ENCODE measurements around the gene GTPBP2. TPM values are rescaled to one million over a fixed set of nuclear protein-coding genes. Genes with fewer than 3 reads are reported as not detected.

GTPBP2 gene
- total and polyA plus RNA-seq, 2 of the 13 experiments (the other 11 are each of a cell fraction or from before 2014, with no cell fraction given) = 26.9 to 88.2 TPM

DNA sequence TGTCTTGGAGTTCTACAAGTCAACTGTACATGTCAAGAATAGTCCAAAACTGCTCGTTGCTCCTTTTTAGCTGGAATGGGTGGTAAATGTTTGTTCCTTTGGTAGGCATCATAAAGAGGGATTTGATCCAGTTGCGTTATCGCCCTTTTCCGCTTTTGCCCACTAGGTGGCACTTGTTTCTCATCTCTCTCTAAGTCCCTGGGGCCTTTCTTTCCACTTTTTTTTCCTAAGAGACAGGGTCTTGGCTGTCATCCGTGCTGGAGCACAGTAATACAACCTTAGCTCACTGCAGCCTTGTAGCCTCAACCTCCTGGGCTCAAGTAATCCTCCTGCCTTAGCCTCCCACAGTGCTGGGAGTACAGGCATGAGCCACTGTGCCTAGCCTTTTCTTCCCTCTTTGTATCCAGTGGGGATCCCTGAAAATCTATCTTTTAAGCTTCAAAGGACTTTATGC lies 20.7 kb downstream of the GTPBP2 start:
- Histone ChIP-seq H3K9ac (ENCODE audit: insufficient read depth, low read depth, low read length) (no peak overlapping the region), H3K9me3 (ENCODE audit: low read length) (no peaks in the 10 kb centered on the region), H3K79me2 (ENCODE audit: insufficient read depth, low read length) (no peaks in the 10 kb centered on the region), H2AFZ (ENCODE audit: low read length) (no peak overlapping the region), H3K4me1 (ENCODE audit: insufficient read depth, low read length) (no peaks in the 10 kb centered on the region), H3K4me3 (replicated peaks in 1 of 3; ENCODE audit: insufficient read depth in 1 of 3, low read depth in 2 of 3, low read length in 3 of 3) (no peak overlapping the region), H3K36me3 (replicated peaks in 1 of 2; ENCODE audit: control insufficient read depth in 1 of 2, insufficient read depth in 2 of 2, low read length in 2 of 2) (peaks cover 14 to 66% of the 10 kb centered on the region in 2 experiments), H3K27ac (ENCODE audit: extremely low read length, insufficient read depth, low read length) (no peak overlapping the region), H3K4me2 (ENCODE audit: low read depth, low read length) (no peak overlapping the region), H4K20me1 (ENCODE audit: insufficient read depth, low read length) (no peaks in the 10 kb centered on the region), H3K27me3 (ENCODE audit: control insufficient read depth in 1 of 2, insufficient read depth in 2 of 2, low read length in 2 of 2) (no peaks in the 10 kb centered on the region)
- no TSS peak for BruUV-seq (replicated peaks)
- intact Hi-C loops (cut with micrococcal nuclease; ENCODE audit: unreplicated experiment) (loop anchor here (1.0 to 10.0 kb wide), 2 partner anchors 56 to 471 kb away; no protein-coding TSS in a partner anchor), in situ Hi-C loops (cut with HindIII; ENCODE audit: extremely low pct_ligation_motif_present, low pct_unique_long_range_greater_than_20kb) (no loop called here)
- ChIA-PET POLR2A (interaction anchor here (1.1 to 1.2 kb wide), 2 partner anchors 21 to 471 kb away, joined by 3 to 7 read pairs; partner anchors contain the start of gene GTPBP2), CTCF (ENCODE audit: low intra/inter-chr PET ratio, low total read pairs) (interaction anchor here (2.1 kb wide), 1 partner anchor 471 kb away, joined by 17 read pairs; no protein-coding TSS in a partner anchor)
- peak; percentile 89 for ATAC-seq
- FAIRE-seq = peak; percentile 49
- 6% methylated on average over 5 of the region's 5 CpGs for WGBS (ENCODE audit: low lambda C conversion rate)
- DNase-seq (ENCODE audit: low spot score) = peak; percentile 68
- TF ChIP-seq, protein P1, sequence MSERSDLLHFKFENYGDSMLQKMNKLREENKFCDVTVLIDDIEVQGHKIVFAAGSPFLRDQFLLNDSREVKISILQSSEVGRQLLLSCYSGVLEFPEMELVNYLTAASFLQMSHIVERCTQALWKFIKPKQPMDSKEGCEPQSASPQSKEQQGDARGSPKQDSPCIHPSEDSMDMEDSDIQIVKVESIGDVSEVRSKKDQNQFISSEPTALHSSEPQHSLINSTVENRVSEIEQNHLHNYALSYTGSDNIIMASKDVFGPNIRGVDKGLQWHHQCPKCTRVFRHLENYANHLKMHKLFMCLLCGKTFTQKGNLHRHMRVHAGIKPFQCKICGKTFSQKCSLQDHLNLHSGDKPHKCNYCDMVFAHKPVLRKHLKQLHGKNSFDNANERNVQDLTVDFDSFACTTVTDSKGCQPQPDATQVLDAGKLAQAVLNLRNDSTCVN (CRISPR knock-in tag; IDR thresholded peaks at IDR 0.05; ENCODE audit: borderline replicate concordance) = no peak
- TF ChIP-seq MYNN (CRISPR knock-in tag; IDR thresholded peaks at IDR 0.05; ENCODE audit: low read depth) (no peak), ZNF446 (CRISPR knock-in tag; IDR thresholded peaks at IDR 0.05) (no peak), ZMYM2 (CRISPR knock-in tag; IDR thresholded peaks at IDR 0.05) (no peak), ZNF136 (CRISPR knock-in tag; IDR thresholded peaks at IDR 0.05; ENCODE audit: low read depth) (no peak), RCOR2 (CRISPR knock-in tag; IDR thresholded peaks at IDR 0.05) (no peak; the same call in 1 of the 2 replicates), ZKSCAN5 (CRISPR knock-in tag; IDR thresholded peaks at IDR 0.05) (no peak), HOXA3 (CRISPR knock-in tag; IDR thresholded peaks at IDR 0.05) (no peak), ZNF713 (CRISPR knock-in tag; IDR thresholded peaks at IDR 0.05) (0 out of 2 replicates have a peak, but pooled peaks have one; percentile 45), ZNF234 (CRISPR knock-in tag; conservative IDR thresholded peaks at IDR 0.05) (no peak), NCOA2 (CRISPR knock-in tag; IDR thresholded peaks at IDR 0.05) (no peak), ZNF354B (CRISPR knock-in tag; IDR thresholded peaks at IDR 0.05) (no peak), KDM4B (CRISPR knock-in tag; IDR thresholded peaks at IDR 0.05) (no peak), HIVEP1 (CRISPR knock-in tag; IDR thresholded peaks at IDR 0.05) (no peak), ZNF138 (CRISPR knock-in tag; IDR thresholded peaks at IDR 0.05; ENCODE audit: low read depth) (no peak), ZNF703 (CRISPR knock-in tag; IDR thresholded peaks at IDR 0.05; ENCODE audit: borderline replicate concordance) (no peak), ZNF629 (CRISPR knock-in tag; conservative IDR thresholded peaks at IDR 0.05) (no peak), XRCC5 (optimal IDR thresholded peaks at IDR 0.05; ENCODE audit: low read length) (peak; percentile 36), THAP11 (CRISPR knock-in tag; IDR thresholded peaks at IDR 0.05) (peak; percentile 53), ZNF282 (IDR thresholded peaks at IDR 0.05; ENCODE audit: partially characterized antibody) (no peak), ZNF235 (CRISPR knock-in tag; IDR thresholded peaks at IDR 0.05; ENCODE audit: borderline replicate concordance) (no peak), ZC3H4 (CRISPR knock-in tag; IDR thresholded peaks at IDR 0.05; ENCODE audit: borderline replicate concordance) (no peak), RFXANK (CRISPR knock-in tag; IDR thresholded peaks at IDR 0.05) (no peak)
- TF ChIP-seq, protein P2, sequence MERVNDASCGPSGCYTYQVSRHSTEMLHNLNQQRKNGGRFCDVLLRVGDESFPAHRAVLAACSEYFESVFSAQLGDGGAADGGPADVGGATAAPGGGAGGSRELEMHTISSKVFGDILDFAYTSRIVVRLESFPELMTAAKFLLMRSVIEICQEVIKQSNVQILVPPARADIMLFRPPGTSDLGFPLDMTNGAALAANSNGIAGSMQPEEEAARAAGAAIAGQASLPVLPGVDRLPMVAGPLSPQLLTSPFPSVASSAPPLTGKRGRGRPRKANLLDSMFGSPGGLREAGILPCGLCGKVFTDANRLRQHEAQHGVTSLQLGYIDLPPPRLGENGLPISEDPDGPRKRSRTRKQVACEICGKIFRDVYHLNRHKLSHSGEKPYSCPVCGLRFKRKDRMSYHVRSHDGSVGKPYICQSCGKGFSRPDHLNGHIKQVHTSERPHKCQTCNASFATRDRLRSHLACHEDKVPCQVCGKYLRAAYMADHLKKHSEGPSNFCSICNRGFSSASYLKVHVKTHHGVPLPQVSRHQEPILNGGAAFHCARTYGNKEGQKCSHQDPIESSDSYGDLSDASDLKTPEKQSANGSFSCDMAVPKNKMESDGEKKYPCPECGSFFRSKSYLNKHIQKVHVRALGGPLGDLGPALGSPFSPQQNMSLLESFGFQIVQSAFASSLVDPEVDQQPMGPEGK (CRISPR knock-in tag; IDR thresholded peaks at IDR 0.05) = peak; percentile 29; the same call in 1 of the 2 replicates
- TF ChIP-seq, protein P3, sequence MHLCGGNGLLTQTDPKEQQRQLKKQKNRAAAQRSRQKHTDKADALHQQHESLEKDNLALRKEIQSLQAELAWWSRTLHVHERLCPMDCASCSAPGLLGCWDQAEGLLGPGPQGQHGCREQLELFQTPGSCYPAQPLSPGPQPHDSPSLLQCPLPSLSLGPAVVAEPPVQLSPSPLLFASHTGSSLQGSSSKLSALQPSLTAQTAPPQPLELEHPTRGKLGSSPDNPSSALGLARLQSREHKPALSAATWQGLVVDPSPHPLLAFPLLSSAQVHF (CRISPR knock-in tag; IDR thresholded peaks at IDR 0.05) = no peak
